ENCODE measurements around the gene CFDP1. TPM values are rescaled to one million over a fixed set of nuclear protein-coding genes. Genes with fewer than 3 reads are reported as not detected.
A peak's percentile ranks its signal among the peaks of the same experiment; 100 is the strongest.

Gene CFDP1
- total and polyA plus RNA-seq, 11 donors = 17.7 to 60.6 (median 25.3) TPM

DNA sequence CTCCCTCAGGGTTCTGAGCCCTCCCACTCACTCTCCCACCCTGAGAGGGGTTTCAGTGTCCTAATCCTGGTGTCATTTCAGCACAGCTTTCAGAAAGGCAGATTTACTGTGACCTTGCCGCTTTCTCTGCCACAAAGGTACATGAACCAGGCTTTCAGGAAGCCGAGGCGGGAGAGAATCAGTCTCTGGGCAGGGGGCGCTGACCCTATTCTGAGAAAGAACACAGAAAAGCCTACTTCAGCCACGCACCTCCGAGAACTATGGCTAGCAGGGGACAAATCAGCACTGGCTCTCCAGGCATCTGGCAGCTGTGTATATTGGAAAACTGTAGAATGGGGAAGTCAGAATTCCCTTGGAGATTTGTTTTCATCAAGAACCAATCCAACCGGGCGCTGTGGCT is 124.1 kb downstream of the CFDP1 start:
- TF ChIP-seq, protein P1, sequence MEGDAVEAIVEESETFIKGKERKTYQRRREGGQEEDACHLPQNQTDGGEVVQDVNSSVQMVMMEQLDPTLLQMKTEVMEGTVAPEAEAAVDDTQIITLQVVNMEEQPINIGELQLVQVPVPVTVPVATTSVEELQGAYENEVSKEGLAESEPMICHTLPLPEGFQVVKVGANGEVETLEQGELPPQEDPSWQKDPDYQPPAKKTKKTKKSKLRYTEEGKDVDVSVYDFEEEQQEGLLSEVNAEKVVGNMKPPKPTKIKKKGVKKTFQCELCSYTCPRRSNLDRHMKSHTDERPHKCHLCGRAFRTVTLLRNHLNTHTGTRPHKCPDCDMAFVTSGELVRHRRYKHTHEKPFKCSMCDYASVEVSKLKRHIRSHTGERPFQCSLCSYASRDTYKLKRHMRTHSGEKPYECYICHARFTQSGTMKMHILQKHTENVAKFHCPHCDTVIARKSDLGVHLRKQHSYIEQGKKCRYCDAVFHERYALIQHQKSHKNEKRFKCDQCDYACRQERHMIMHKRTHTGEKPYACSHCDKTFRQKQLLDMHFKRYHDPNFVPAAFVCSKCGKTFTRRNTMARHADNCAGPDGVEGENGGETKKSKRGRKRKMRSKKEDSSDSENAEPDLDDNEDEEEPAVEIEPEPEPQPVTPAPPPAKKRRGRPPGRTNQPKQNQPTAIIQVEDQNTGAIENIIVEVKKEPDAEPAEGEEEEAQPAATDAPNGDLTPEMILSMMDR (IDR thresholded peaks at IDR 0.05) = no peak
- no peak for TF ChIP-seq POLR2A (IDR thresholded peaks at IDR 0.05)
- Histone ChIP-seq H3K36me3 (peaks cover 0 to 10% (median 6%) of the 10 kb centered on the region in 9 donors), H3K9me3 (no peaks in the 10 kb centered on the region), H3K27me3 (peaks cover 0 to 2% (median 0%) of the 10 kb centered on the region in 9 donors), H3K4me3 (no peak overlapping the region), H3K4me1 (peaks cover 3 to 44% (median 26%) of the 10 kb centered on the region in 12 donors), H3K27ac (no peak overlapping the region)
- DNase-seq = no peak
- no peak for ATAC-seq
- intact Hi-C loops (cut with DNase I) = loop anchor here in 9 of 10 donors (5.0 to 10.0 kb wide), 8 partner anchors 33 to 77 kb away; partner anchors contain the start of gene BCAR1 (in 2 of the 9)
- 96 to 97% (median 97%) methylated on average over 8 of the region's 8 CpGs for WGBS, 4 donors

DNA sequence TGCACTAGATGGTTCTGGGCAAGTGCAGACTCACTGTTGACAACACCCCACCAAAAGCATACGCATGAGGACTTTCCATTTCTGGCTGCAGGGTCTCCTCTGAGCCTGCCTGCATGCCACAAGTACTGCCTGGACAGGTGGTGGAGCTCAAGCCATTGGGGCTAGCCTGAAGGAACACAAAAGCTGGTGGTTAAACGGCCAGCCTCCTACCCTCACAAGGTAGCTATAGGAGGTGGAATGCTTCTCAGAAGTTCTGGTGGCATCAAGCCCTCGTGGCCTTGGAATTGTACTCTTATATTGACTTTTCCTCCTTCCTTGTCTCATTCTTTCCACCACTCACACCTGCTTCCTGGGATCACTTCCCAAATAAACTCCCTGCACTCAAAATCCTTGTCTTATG is 125.3 kb downstream of the CFDP1 start:
- TF ChIP-seq POLR2A (IDR thresholded peaks at IDR 0.05) = no peak
- TF ChIP-seq, protein P1 (IDR thresholded peaks at IDR 0.05) = no peak
- H3K36me3 ChIP-seq = peaks cover 0 to 15% (median 6%) of the 10 kb centered on the region in 9 donors
- no peaks in the 10 kb centered on the region for H3K9me3 ChIP-seq
- no peak overlapping the region for H3K27ac ChIP-seq
- intact Hi-C loops (cut with DNase I) = loop anchor here in 9 of 10 donors (5.0 to 10.0 kb wide), 8 partner anchors 34 to 76 kb away; partner anchors contain the start of gene BCAR1 (in 2 of the 9)
- peaks cover 0 to 2% (median 0%) of the 10 kb centered on the region in 9 donors for H3K27me3 ChIP-seq
- H3K4me1 ChIP-seq = peaks cover 3 to 46% (median 27%) of the 10 kb centered on the region in 12 donors
- WGBS, 4 donors = 82 to 90% (median 89%) methylated on average over 3 of the region's 3 CpGs
- DNase-seq (no peak), ATAC-seq (no peak)
- no peak overlapping the region for H3K4me3 ChIP-seq

DNA sequence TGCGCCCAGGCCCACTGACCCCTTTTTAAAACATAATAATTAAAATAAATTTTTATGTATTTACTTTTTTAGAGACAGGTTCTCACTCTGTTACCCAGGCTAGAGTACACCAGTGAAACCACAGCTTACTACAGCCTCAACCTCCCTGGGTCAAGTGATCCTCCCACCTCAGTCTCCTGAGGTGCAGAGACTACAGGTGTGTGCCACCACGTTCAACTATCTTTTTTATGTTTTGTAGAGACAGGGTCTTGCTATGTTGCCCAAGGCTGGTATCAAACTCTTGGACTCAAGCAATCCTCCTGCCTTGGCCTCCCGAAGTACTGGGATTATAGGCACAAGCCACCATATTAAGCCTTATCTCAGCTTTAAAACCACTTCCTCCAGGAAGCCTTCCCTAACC is 125.8 kb downstream of the CFDP1 start:
- H3K27ac ChIP-seq = peak overlapping the region in 2 of 12 donors; percentile 76 to 85
- WGBS, 4 donors = 94 to 99% (median 97%) methylated on average over 3 of the region's 3 CpGs
- ATAC-seq = no peak
- H3K9me3 ChIP-seq = no peaks in the 10 kb centered on the region
- TF ChIP-seq, protein P1 (IDR thresholded peaks at IDR 0.05) = no peak
- no peak for TF ChIP-seq POLR2A (IDR thresholded peaks at IDR 0.05)
- H3K36me3 ChIP-seq = peaks cover 0 to 20% (median 9%) of the 10 kb centered on the region in 9 donors
- intact Hi-C loops (cut with DNase I) = loop anchor here in 9 of 10 donors (2.0 to 10.0 kb wide), 9 partner anchors 35 to 77 kb away; partner anchors contain the start of gene BCAR1 (in 2 of the 9)
- no peak for DNase-seq
- H3K27me3 ChIP-seq = peaks cover 0 to 2% (median 0%) of the 10 kb centered on the region in 9 donors
- peaks cover 3 to 46% (median 27%) of the 10 kb centered on the region in 12 donors for H3K4me1 ChIP-seq
- H3K4me3 ChIP-seq = no peak overlapping the region

DNA sequence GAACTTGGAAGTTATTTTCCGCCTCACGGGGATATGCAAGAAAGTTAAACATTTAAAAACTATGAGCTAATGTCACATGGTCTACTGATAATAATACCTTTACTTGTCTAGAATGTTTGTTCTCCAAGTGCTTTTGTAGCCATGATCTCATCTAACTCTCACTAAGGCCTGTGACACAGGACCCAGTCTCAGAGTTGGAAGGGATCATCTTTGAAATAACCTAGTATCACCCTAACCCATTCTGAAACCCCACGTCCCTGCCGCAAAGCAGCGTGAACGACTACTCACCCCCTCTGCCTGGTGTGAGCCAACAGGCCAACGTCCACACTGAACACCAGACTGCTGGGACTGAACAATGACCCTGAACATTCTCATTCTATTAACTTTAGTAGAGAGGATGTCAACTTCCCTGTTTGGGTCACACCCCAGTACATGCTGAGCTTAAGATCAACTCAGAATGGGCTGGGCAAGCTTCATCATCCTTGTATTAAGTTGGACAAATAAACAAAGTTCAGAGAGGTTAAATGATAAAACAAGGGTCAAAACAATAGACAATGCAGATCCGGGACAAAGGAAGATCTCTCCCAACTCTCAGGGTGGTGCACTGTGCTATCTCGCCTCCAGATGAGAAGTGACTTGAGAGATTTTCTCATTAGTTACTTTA is 127.1 kb downstream of the CFDP1 start:
- TF ChIP-seq, protein P1 (IDR thresholded peaks at IDR 0.05) = no peak
- no peak for TF ChIP-seq POLR2A (IDR thresholded peaks at IDR 0.05)
- H3K4me3 ChIP-seq = peak overlapping the region in 2 of 12 donors; percentile 2 to 7
- H3K36me3 ChIP-seq = peaks cover 0 to 33% (median 21%) of the 10 kb centered on the region in 9 donors
- peak; percentile 31 to 77 (median 60) for ATAC-seq
- H3K9me3 ChIP-seq = no peaks in the 10 kb centered on the region
- intact Hi-C loops (cut with DNase I) = loop anchor here in 9 of 10 donors (2.0 to 10.0 kb wide), 9 partner anchors 34 to 79 kb away; partner anchors contain the start of gene BCAR1 (in 2 of the 9)
- peaks cover 0 to 2% (median 0%) of the 10 kb centered on the region in 9 donors for H3K27me3 ChIP-seq
- DNase-seq = no peak
- peak overlapping the region; percentile 75 to 94 (median 84) for H3K27ac ChIP-seq
- WGBS, 4 donors = 54 to 65% (median 63%) methylated on average over 9 of the region's 9 CpGs
- H3K4me1 ChIP-seq = peaks cover 3 to 35% (median 24%) of the 10 kb centered on the region in 12 donors

All from heart left ventricle (tissue), 16 donors.